ENCODE measurements around the gene CNN2.

Gene CNN2

DNA sequence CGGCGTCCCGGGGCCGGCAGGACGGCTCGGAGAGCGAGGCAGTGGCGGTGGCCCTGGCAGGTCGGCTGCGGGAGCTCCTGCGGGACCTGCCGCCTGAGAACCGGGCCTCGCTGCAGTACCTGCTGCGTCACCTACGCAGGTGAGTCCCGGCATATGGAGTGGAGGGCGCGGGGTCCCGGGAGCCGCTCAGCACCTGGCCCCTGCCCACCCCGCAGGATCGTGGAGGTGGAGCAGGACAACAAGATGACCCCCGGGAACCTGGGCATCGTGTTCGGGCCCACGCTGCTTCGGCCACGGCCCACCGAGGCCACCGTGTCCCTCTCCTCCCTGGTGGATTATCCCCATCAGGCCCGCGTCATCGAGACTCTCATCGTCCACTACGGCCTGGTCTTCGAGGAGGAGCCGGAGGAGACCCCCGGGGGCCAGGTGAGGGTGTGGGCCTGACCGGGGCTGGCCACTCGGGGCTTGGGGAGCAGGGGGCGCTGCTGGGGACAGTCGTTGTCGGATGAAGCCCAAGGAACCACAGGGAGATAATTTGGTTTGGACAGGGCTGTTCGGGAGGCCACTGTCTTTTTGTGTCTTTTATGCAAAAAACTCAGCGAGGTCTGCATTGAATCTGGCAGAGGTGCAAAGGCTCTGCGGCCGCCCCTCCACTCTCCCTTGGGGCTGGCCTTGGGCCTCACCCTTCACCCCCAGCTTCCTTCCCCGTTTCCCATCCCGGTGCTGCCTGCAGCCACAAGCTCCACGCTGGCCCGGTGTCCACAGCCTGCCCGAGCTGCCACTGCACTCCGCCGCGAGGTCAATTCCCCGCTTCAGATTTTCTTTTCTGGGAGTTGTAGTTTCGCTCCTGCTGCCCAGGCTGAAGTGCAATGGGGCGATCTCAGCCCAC, 56.8 kb downstream of the CNN2 start:
- peak overlapping the region; percentile 82 for H3K4me3 ChIP-seq (ENCODE audit: low read depth, low read length)
- TF ChIP-seq, protein P1, sequence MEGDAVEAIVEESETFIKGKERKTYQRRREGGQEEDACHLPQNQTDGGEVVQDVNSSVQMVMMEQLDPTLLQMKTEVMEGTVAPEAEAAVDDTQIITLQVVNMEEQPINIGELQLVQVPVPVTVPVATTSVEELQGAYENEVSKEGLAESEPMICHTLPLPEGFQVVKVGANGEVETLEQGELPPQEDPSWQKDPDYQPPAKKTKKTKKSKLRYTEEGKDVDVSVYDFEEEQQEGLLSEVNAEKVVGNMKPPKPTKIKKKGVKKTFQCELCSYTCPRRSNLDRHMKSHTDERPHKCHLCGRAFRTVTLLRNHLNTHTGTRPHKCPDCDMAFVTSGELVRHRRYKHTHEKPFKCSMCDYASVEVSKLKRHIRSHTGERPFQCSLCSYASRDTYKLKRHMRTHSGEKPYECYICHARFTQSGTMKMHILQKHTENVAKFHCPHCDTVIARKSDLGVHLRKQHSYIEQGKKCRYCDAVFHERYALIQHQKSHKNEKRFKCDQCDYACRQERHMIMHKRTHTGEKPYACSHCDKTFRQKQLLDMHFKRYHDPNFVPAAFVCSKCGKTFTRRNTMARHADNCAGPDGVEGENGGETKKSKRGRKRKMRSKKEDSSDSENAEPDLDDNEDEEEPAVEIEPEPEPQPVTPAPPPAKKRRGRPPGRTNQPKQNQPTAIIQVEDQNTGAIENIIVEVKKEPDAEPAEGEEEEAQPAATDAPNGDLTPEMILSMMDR (IDR thresholded peaks at IDR 0.05; ENCODE audit: control insufficient read depth, extremely low read depth, insufficient read depth), result no peak
- no peak for DNase-seq (ENCODE audit: low read depth)

GRCh38 chr19:1084024-1084868, 57.8 kb downstream of the CNN2 start:
- peak overlapping the region; percentile 82 for H3K4me3 ChIP-seq (ENCODE audit: low read depth, low read length)
- TF ChIP-seq, protein P1 (IDR thresholded peaks at IDR 0.05; ENCODE audit: control insufficient read depth, extremely low read depth, insufficient read depth), result no peak
- no peak for DNase-seq (ENCODE audit: low read depth)

- DNase-seq (ENCODE audit: low read depth), result no peak
- no peak overlapping the region for H3K4me3 ChIP-seq (ENCODE audit: low read depth, low read length)
- TF ChIP-seq, protein P1 (IDR thresholded peaks at IDR 0.05; ENCODE audit: control insufficient read depth, extremely low read depth, insufficient read depth), result no peak
Observed at GRCh38 chr19:1085053-1085658, 58.7 kb downstream of the CNN2 start.

DNA sequence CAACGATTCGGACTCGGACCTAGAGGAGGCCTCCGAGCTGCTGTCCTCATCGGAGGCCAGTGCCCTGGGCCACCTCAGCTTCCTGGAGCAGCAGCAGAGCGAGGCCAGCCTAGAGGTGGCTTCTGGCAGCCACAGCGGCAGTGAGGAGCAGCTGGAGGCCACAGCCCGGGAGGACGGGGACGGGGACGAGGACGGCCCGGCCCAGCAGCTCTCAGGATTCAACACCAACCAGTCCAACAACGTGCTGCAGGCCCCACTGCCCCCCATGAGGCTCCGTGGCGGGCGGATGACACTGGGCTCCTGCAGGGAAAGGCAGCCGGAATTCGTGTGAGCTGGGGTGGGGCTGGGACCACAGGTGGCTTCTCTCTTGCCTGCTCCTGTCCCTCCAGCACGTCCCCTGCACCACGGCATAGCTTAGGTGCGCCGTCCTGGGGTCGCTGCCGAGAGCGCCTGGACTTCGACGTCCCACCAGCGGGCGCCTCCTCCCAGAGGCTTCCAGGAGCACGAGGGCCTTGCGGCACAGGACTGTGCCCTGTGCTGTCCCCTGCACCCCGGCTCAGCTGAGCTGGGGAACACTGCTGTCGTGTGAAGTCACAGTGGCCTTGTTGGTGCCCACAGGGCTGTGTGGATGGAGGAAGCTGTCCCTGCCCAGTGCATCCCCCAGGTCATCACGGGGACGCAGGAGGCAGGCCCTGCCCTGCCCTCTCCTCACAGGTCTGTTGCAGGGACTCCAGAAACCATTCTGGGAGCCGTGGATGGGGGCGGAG, 59.5 kb downstream of the CNN2 start:
- no peak overlapping the region for H3K4me3 ChIP-seq (ENCODE audit: low read depth, low read length)
- no peak for DNase-seq (ENCODE audit: low read depth)
- TF ChIP-seq, protein P1 (IDR thresholded peaks at IDR 0.05; ENCODE audit: control insufficient read depth, extremely low read depth, insufficient read depth), result no peak

- no peak overlapping the region for H3K4me3 ChIP-seq (ENCODE audit: low read depth, low read length)
- TF ChIP-seq, protein P1 (IDR thresholded peaks at IDR 0.05; ENCODE audit: control insufficient read depth, extremely low read depth, insufficient read depth), result no peak
- no peak for DNase-seq (ENCODE audit: low read depth)
Observed at GRCh38 chr19:1086613-1087012, 60.2 kb downstream of the CNN2 start.

DNA sequence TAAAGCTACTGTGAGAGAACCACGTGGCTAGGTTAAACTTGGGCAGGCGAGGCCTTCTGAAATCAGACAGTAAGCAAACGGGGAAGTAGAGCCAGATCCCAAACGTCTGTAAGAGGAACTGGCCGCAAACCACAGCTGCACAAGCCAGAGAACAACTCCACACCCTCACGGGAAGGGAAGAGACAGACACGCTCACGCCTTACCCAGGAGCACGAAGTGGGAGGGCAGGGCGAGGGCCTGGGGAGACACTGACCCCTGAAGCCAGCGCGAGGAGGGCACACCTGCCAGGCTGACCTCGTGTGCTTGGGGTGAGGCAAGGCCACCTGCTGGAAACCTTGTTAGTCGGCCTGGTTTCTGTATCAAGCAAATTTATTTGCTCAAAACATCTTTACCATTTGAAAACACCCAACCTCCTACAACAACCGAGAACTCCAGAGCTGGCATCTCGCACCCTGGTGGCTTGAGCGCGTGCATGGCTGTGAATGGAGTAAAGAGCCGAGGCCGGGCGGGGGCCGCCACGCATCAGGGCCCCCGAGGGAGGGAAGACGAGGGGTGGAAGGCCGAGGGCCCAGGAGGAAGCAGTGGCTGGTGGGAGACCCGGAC, 61.5 kb downstream of the CNN2 start:
- TF ChIP-seq, protein P1 (IDR thresholded peaks at IDR 0.05; ENCODE audit: control insufficient read depth, extremely low read depth, insufficient read depth), result no peak
- no peak for DNase-seq (ENCODE audit: low read depth)
- no peak overlapping the region for H3K4me3 ChIP-seq (ENCODE audit: low read depth, low read length)
